Neural cell (in vitro differentiated cells): ENCODE data around the gene DNAJB2.
"Not testable (repeated sequence)": the region's sequence is repeated elsewhere in the genome, so short reads cannot be mapped to it uniquely, and the experiment has no call there.

ENCODE experiments used
- EP300 ChIP-seq: fragments of 450-650 bp; conservative IDR thresholded peaks from 2 replicates; pipeline ENCODE4 v1.6.1; 2014; ENCODE audit warnings: antibody characterized with exemption, mild to moderate bottlenecking, moderate library complexity; ENCODE audit not compliant: poor library complexity, severe bottlenecking
- EZH2 ChIP-seq: fragments of 200-600, 300-800 bp; shearing (Covaris generic), sonication (generic); IDR thresholded peaks from 2 replicates; pipeline ENCODE4 v1.6.1; 2014; ENCODE audit warnings: antibody characterized with exemption, low read length, borderline replicate concordance, mild to moderate bottlenecking; ENCODE audit not compliant: insufficient read depth, poor library complexity, severe bottlenecking
- MXI1 ChIP-seq: fragments of 450-650 bp; conservative IDR thresholded peaks from 2 replicates; pipeline ENCODE4 v1.6.1; 2014; ENCODE audit warnings: antibody characterized with exemption, mild to moderate bottlenecking; ENCODE audit not compliant: poor library complexity, severe bottlenecking
- POLR2AphosphoS5 ChIP-seq: IDR thresholded peaks from 2 replicates; pipeline ENCODE4 v1.6.1; 2012
- RAD21 ChIP-seq: fragments of 450-650 bp; conservative IDR thresholded peaks from 2 replicates; pipeline ENCODE4 v1.6.1; 2014; ENCODE audit warnings: antibody characterized with exemption, mild to moderate bottlenecking, moderate library complexity
- SMC3 ChIP-seq: fragments of 450-650 bp; conservative IDR thresholded peaks from 2 replicates; pipeline ENCODE4 v1.6.1; 2014; ENCODE audit warnings: antibody characterized with exemption, mild to moderate bottlenecking, moderate library complexity; ENCODE audit not compliant: poor library complexity
- TAF1 ChIP-seq: IDR thresholded peaks from 2 replicates; pipeline ENCODE4 v1.6.1; 2012; ENCODE audit warnings: low read depth
- TF ChIP-seq, protein P1 (sequence below): fragments of 450-650 bp; IDR thresholded peaks from 2 replicates; pipeline ENCODE4 v1.5.1; 2014; ENCODE audit warnings: antibody characterized with exemption, mild to moderate bottlenecking, moderate library complexity; ENCODE audit not compliant: poor library complexity, severe bottlenecking

DNA sequence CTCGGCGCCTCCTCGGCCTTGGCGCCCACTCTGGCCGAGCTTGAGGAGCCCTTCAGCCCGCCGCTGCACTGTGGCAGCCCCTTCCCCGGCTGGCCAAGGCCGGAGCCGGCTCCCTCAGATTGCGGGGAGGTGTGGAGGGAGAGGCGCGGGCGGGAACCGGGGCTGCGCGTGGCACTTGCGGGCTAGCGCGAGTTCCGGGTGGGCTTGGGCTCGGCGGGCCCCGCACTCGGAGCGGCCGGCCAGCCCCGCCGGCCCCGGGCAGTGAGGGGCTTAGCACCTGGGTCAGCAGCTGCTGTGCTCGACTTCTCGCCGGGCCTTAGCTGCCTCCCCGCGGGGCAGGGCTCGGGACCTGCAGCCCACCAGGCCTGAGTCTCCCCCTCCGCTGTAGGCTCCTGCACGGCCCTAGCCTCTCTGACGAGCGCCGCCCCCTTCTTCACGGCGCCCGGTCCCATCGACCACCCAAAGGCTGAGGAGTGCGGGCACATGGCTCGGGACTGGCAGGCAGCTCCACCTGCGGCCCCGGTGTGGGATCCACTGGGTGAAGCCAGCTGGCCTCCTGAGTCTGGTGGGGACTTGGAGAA is 33.6 kb downstream of the DNAJB2 start:
- TF ChIP-seq SMC3, TAF1, EP300, POLR2AphosphoS5, MXI1, EZH2, RAD21: not testable (repeated sequence)
- TF ChIP-seq, protein P1, sequence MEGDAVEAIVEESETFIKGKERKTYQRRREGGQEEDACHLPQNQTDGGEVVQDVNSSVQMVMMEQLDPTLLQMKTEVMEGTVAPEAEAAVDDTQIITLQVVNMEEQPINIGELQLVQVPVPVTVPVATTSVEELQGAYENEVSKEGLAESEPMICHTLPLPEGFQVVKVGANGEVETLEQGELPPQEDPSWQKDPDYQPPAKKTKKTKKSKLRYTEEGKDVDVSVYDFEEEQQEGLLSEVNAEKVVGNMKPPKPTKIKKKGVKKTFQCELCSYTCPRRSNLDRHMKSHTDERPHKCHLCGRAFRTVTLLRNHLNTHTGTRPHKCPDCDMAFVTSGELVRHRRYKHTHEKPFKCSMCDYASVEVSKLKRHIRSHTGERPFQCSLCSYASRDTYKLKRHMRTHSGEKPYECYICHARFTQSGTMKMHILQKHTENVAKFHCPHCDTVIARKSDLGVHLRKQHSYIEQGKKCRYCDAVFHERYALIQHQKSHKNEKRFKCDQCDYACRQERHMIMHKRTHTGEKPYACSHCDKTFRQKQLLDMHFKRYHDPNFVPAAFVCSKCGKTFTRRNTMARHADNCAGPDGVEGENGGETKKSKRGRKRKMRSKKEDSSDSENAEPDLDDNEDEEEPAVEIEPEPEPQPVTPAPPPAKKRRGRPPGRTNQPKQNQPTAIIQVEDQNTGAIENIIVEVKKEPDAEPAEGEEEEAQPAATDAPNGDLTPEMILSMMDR: not testable (repeated sequence)
